Activated CD4-positive, alpha-beta memory T cell treated with anti-CD3 and anti-CD28 coated beads for 36 hours (primary cell): ENCODE data around the gene APEH. TPM values are rescaled to one million over a fixed set of nuclear protein-coding genes. Genes with fewer than 3 reads are reported as not detected.

Experiments used
- CTCF ChIA-PET: fragments of 350-600 bp; sonication (Branson Sonifier 250); formaldehyde crosslinking; loops from one replicate; lab custom pipeline; 2021; ENCODE audit warnings: antibody characterized with exemption, inconsistent platforms; lab: Charles Lee
- POLR2A ChIA-PET: fragments of 350-600 bp; sonication (Branson Sonifier 250); formaldehyde crosslinking; loops from one replicate; lab custom pipeline; 2021; ENCODE audit warnings: antibody characterized with exemption; lab: Charles Lee
- DNase-seq: peaks from one replicate; pipeline ENCODE4 v3.0.0-alpha.2; 2020
- H3K27ac Mint-ChIP-seq: one replicate; pipeline ENCODE4 v1.8.0; 2021; ENCODE audit warnings: mixed read lengths
- H3K27me3 Mint-ChIP-seq: one replicate; pipeline ENCODE4 v1.8.0; 2021; ENCODE audit warnings: mixed read lengths
- H3K36me3 Mint-ChIP-seq: one replicate; pipeline ENCODE4 v1.8.0; 2021; ENCODE audit warnings: mixed read lengths
- H3K4me1 Mint-ChIP-seq: one replicate; pipeline ENCODE4 v1.8.0; 2021; ENCODE audit warnings: low read depth, mixed read lengths
- H3K4me3 Mint-ChIP-seq: one replicate; pipeline ENCODE4 v1.8.0; 2021; ENCODE audit warnings: mild to moderate bottlenecking, mixed read lengths
- H3K9me3 Mint-ChIP-seq: one replicate; pipeline ENCODE4 v1.8.0; 2021; ENCODE audit warnings: mixed read lengths
- intact Hi-C: fragments of 100-400 bp; cut with micrococcal nuclease; formaldehyde crosslinking; loops from one replicate; pipeline ENCODE4 v1.15.1; 2023
- total RNA-seq, 2 experiments: library from RNA; stranded (reverse); gene quantifications; one replicate each; pipeline ENCODE4 v1.2.3, GENCODE V29; 2021

APEH gene
- total RNA-seq, 2 experiments from 2014 or later, result 141 to 143 TPM

- CTCF ChIA-PET, result no interaction called here
- DNase-seq, result no peak
- intact Hi-C loops, result no loop called here
- Mint-ChIP-seq H3K27me3 (no peaks in the 10 kb centered on the region), H3K36me3 (no peaks in the 10 kb centered on the region), H3K4me3 (no peak overlapping the region), H3K27ac (no peak overlapping the region), H3K4me1 (peaks cover 6% of the 10 kb centered on the region), H3K9me3 (no peaks in the 10 kb centered on the region)
- POLR2A ChIA-PET, result no interaction called here
Measured at GRCh38 chr3:49639551-49639950, 34.6 kb upstream of the APEH start.

DNA sequence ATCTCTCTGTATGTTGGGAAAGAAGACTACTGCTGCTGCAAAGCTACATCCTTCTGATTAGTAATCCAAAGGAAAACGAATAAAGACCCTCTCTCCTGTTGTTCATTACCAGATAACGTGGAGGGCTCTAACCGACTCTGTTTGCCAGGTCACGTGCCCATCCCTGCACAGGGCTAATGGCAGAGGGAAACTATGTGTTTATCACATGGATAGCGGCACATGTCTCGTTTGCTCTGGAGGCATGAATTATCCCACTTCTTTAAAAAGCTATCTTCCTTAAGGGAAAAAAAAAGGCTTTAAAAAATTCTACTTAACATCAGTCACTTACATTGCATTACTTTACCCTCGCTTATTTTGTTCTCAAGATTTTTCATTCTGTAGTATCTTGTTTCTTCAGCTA is 32.9 kb upstream of the APEH start:
- ChIA-PET CTCF (interaction anchor here (1.4 to 1.5 kb wide), 2 partner anchors 30 to 101 kb away, joined by 3 to 5 read pairs; no protein-coding TSS in a partner anchor), POLR2A (no interaction called here)
- DNase-seq, result no peak
- no peak overlapping the region for H3K27ac Mint-ChIP-seq
- intact Hi-C loops, result no loop called here
- H3K4me1 Mint-ChIP-seq, result peaks cover 4% of the 10 kb centered on the region
- H3K4me3 Mint-ChIP-seq, result no peak overlapping the region
- H3K36me3 Mint-ChIP-seq, result no peaks in the 10 kb centered on the region
- H3K9me3 Mint-ChIP-seq, result no peaks in the 10 kb centered on the region
- H3K27me3 Mint-ChIP-seq, result no peaks in the 10 kb centered on the region

DNA sequence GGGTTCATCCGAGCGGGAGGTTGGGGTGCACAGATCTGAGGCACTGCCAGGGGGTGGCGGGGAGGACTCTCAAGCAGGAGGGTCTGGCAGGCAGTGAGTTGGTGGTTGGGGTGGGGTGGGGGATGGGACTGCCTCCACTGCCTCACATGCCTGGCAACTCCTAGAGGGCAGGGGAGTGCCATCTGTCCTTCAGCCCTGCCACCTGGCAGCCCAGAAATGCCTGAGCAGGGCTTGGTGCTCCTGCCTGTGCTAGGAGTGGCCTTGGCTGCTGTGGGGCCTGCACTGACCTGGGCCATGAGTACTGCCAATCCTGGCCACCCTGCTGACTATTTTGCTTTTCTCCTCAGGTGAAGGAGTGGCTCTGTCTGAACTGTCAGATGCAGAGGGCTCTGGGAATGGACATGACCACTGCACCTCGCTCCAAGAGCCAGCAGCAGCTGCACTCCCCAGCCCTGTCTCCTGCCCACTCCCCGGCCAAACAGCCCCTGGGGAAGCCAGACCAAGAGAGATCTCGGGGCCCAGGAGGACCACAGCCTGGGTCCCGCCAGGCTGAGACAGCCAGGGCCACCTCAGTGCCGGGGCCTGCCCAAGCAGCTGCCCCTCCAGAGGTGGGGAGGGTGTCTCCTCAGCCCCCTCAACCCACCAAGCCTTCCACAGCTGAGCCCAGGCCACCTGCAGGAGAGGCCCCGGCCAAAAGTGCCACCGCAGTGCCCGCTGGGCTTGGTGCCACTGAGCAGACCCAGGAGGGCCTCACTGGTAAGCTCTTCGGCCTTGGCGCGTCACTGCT is 32.0 kb upstream of the APEH start:
- no peak for DNase-seq
- Mint-ChIP-seq H3K9me3 (no peaks in the 10 kb centered on the region), H3K27ac (no peak overlapping the region), H3K4me1 (peaks cover under 1% of the 10 kb centered on the region), H3K27me3 (no peaks in the 10 kb centered on the region), H3K36me3 (no peaks in the 10 kb centered on the region), H3K4me3 (no peak overlapping the region)
- POLR2A ChIA-PET, result no interaction called here
- intact Hi-C loops, result no loop called here
- CTCF ChIA-PET, result interaction anchor here (0.5 kb wide), 1 partner anchor 33 kb away, joined by 4 read pairs; no protein-coding TSS in a partner anchor

DNA sequence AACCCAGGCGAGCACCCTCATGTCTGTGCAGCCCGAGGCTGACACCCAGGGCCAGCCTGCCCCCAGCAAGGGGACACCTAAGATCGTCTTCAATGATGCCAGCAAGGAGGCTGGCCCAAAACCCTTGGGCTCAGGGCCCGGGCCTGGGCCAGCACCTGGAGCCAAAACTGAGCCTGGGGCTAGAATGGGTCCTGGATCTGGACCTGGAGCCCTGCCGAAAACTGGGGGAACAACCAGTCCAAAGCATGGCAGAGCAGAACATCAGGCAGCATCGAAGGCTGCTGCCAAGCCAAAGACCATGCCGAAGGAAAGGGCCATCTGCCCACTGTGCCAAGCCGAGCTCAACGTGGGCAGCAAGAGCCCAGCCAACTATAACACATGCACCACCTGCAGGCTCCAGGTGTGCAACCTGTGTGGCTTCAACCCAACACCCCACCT is 31.4 kb upstream of the APEH start:
- no peak overlapping the region for H3K27ac Mint-ChIP-seq
- no peaks in the 10 kb centered on the region for H3K9me3 Mint-ChIP-seq
- H3K27me3 Mint-ChIP-seq, result no peaks in the 10 kb centered on the region
- no peak for DNase-seq
- H3K36me3 Mint-ChIP-seq, result no peaks in the 10 kb centered on the region
- POLR2A ChIA-PET, result no interaction called here
- intact Hi-C loops, result no loop called here
- CTCF ChIA-PET, result interaction anchor here (0.5 kb wide), 1 partner anchor 34 kb away, joined by 4 read pairs; no protein-coding TSS in a partner anchor
- no peaks in the 10 kb centered on the region for H3K4me1 Mint-ChIP-seq
- H3K4me3 Mint-ChIP-seq, result no peak overlapping the region

- Mint-ChIP-seq H3K9me3 (no peaks in the 10 kb centered on the region), H3K36me3 (no peaks in the 10 kb centered on the region), H3K4me1 (no peaks in the 10 kb centered on the region), H3K27ac (no peak overlapping the region), H3K4me3 (no peak overlapping the region), H3K27me3 (no peaks in the 10 kb centered on the region)
- intact Hi-C loops, result no loop called here
- ChIA-PET POLR2A (no interaction called here), CTCF (interaction anchor here (1.1 kb wide), 1 partner anchor 27 kb away, joined by 4 read pairs; no protein-coding TSS in a partner anchor)
- no peak for DNase-seq
Measured at GRCh38 chr3:49644684-49645083, 29.5 kb upstream of the APEH start.

- Mint-ChIP-seq H3K9me3 (no peaks in the 10 kb centered on the region), H3K27me3 (no peaks in the 10 kb centered on the region), H3K4me1 (no peaks in the 10 kb centered on the region), H3K4me3 (no peak overlapping the region), H3K36me3 (no peaks in the 10 kb centered on the region), H3K27ac (no peak overlapping the region)
- intact Hi-C loops, result no loop called here
- ChIA-PET POLR2A (no interaction called here), CTCF (interaction anchor here (1.0 kb wide), 1 partner anchor 106 kb away, joined by 4 read pairs; no protein-coding TSS in a partner anchor)
- no peak for DNase-seq
Measured at GRCh38 chr3:49646236-49646635, 27.9 kb upstream of the APEH start.

DNA sequence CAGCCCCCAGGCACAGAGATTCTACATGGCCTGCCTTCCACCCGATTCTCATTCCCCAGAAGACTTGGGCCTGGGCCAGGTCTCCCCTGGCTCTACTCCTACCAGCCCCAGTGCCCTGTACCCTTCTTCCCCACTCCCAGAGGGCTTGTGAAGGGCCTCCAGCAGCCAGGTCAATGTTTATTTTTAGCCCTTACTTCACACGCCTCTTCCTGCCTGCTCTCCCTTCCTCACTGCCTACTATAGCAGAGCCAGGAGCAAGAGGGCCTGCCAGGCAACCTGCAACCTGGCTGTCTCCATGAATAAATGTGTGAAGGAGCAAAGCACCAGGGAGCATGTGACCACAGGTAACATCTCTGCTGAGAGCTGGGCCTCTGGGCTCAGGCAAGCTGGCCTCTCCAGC is 26.4 kb upstream of the APEH start:
- ChIA-PET CTCF (interaction anchor here (0.5 to 0.6 kb wide), 2 partner anchors 36 to 305 kb away, joined by 3 to 4 read pairs; no protein-coding TSS in a partner anchor), POLR2A (no interaction called here)
- H3K36me3 Mint-ChIP-seq, result no peaks in the 10 kb centered on the region
- H3K4me3 Mint-ChIP-seq, result no peak overlapping the region
- no peaks in the 10 kb centered on the region for H3K9me3 Mint-ChIP-seq
- H3K27me3 Mint-ChIP-seq, result no peaks in the 10 kb centered on the region
- H3K27ac Mint-ChIP-seq, result no peak overlapping the region
- intact Hi-C loops, result no loop called here
- no peaks in the 10 kb centered on the region for H3K4me1 Mint-ChIP-seq
- no peak for DNase-seq

DNA sequence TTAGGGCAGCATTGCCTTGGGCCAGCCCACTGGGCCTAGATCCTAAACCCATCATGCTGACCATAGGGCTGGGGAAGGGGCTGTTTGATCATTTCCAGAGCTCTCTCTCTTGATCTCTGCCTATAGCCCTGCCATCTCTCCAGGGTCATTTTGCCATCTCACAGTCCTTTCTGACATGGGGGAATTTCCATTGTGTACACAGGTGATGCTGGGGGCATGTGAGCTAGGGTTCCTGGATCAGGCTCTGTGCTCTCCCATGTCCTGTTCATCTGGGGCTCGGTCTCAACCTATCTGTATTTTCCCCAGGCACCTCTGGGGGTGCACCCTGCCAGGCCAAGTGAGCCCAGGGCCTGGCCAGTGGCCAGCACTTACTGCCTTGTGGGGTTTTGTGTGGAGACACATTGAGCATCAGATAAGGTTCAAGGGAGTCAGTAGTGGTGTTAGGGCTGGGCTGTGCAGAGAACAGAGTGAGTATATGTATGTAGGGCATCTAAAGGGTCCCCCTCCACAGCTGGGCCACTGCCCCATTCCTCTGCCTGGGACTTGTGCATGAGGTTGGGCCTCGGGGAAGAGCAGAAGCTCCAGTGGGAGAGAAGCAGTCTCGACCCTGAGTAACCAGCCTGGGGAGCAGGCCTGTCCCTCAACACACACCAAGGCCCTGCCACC is 25.7 kb upstream of the APEH start:
- POLR2A ChIA-PET, result interaction anchor here (0.5 kb wide), 1 partner anchor 603 kb away, joined by 3 read pairs; no protein-coding TSS in a partner anchor
- intact Hi-C loops, result no loop called here
- H3K4me3 Mint-ChIP-seq, result no peak overlapping the region
- H3K36me3 Mint-ChIP-seq, result no peaks in the 10 kb centered on the region
- no peak for DNase-seq
- H3K27me3 Mint-ChIP-seq, result no peaks in the 10 kb centered on the region
- no peak overlapping the region for H3K27ac Mint-ChIP-seq
- H3K4me1 Mint-ChIP-seq, result no peaks in the 10 kb centered on the region
- CTCF ChIA-PET, result interaction anchor here (0.5 kb wide), 1 partner anchor 37 kb away, joined by 3 read pairs; no protein-coding TSS in a partner anchor
- no peaks in the 10 kb centered on the region for H3K9me3 Mint-ChIP-seq

- intact Hi-C loops, result no loop called here
- Mint-ChIP-seq H3K27ac (no peak overlapping the region), H3K9me3 (no peaks in the 10 kb centered on the region), H3K27me3 (no peaks in the 10 kb centered on the region), H3K4me1 (no peaks in the 10 kb centered on the region), H3K4me3 (no peak overlapping the region), H3K36me3 (no peaks in the 10 kb centered on the region)
- ChIA-PET POLR2A (no interaction called here), CTCF (no interaction called here)
- DNase-seq, result no peak
Measured at GRCh38 chr3:49649576-49649975, 24.6 kb upstream of the APEH start.

GRCh38 chr3:49650177-49650576 is 24.0 kb upstream of the APEH start:
- POLR2A ChIA-PET, result no interaction called here
- Mint-ChIP-seq H3K4me3 (no peak overlapping the region), H3K9me3 (no peaks in the 10 kb centered on the region), H3K27ac (no peak overlapping the region), H3K36me3 (no peaks in the 10 kb centered on the region), H3K27me3 (no peaks in the 10 kb centered on the region), H3K4me1 (no peaks in the 10 kb centered on the region)
- CTCF ChIA-PET, result no interaction called here
- intact Hi-C loops, result no loop called here
- DNase-seq, result no peak

- Mint-ChIP-seq H3K27ac (no peak overlapping the region), H3K4me1 (no peaks in the 10 kb centered on the region), H3K4me3 (no peak overlapping the region), H3K27me3 (no peaks in the 10 kb centered on the region), H3K36me3 (no peaks in the 10 kb centered on the region), H3K9me3 (no peaks in the 10 kb centered on the region)
- intact Hi-C loops, result no loop called here
- no peak for DNase-seq
- POLR2A ChIA-PET, result no interaction called here
- CTCF ChIA-PET, result interaction anchor here (1.0 kb wide), 1 partner anchor 111 kb away, joined by 3 read pairs; no protein-coding TSS in a partner anchor
Measured at GRCh38 chr3:49650637-49651036, 23.5 kb upstream of the APEH start.

DNA sequence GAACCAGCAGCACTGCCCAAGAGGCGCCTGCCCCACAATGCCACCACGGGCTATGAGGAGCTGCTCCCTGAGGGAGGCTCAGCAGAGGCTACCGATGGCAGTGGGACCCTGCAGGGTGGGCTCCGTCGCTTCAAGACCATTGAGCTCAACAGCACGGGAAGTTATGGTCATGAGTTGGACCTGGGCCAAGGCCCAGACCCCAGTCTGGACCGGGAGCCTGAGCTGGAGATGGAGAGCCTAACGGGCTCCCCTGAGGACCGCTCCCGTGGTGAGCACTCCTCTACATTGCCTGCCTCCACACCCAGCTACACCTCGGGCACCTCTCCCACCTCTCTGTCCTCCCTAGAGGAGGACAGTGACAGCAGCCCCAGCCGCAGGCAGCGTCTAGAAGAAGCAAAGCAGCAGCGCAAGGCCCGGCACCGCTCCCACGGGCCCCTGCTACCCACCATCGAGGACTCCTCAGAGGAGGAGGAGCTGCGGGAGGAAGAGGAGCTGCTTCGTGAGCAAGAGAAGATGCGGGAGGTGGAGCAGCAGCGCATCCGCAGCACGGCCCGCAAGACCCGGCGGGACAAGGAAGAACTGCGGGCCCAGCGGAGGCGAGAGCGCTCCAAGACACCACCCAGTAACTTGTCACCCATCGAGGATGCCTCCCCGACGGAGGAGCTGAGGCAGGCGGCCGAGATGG is 21.8 kb upstream of the APEH start:
- H3K4me1 Mint-ChIP-seq, result no peaks in the 10 kb centered on the region
- no peak for DNase-seq
- no peak overlapping the region for H3K4me3 Mint-ChIP-seq
- H3K36me3 Mint-ChIP-seq, result no peaks in the 10 kb centered on the region
- ChIA-PET CTCF (interaction anchor here (0.9 to 1.1 kb wide), 2 partner anchors 19 to 113 kb away, joined by 3 to 4 read pairs; no protein-coding TSS in a partner anchor), POLR2A (no interaction called here)
- no peaks in the 10 kb centered on the region for H3K27me3 Mint-ChIP-seq
- H3K27ac Mint-ChIP-seq, result no peak overlapping the region
- H3K9me3 Mint-ChIP-seq, result no peaks in the 10 kb centered on the region
- intact Hi-C loops, result no loop called here
